GM12865 (cell line): ENCODE measurements around the gene SCFD2.

Source experiments
- DNase-seq: peaks from one replicate; pipeline ENCODE4 v3.0.0; 2010; ENCODE audit warnings: low read depth
- H3K4me3 ChIP-seq: 2 replicates; pipeline ENCODE4 v1.5.1; 2011; ENCODE audit warnings: mild to moderate bottlenecking, low read depth, low read length, control low read depth
- TF ChIP-seq, protein P1 (sequence below): IDR thresholded peaks from 2 replicates; pipeline ENCODE4 v1.5.1; 2011; ENCODE audit warnings: low read length, control low read depth, low read depth, inconsistent platforms; ENCODE audit not compliant: insufficient read depth; ENCODE audit errors: missing control alignments

The SCFD2 gene

DNA sequence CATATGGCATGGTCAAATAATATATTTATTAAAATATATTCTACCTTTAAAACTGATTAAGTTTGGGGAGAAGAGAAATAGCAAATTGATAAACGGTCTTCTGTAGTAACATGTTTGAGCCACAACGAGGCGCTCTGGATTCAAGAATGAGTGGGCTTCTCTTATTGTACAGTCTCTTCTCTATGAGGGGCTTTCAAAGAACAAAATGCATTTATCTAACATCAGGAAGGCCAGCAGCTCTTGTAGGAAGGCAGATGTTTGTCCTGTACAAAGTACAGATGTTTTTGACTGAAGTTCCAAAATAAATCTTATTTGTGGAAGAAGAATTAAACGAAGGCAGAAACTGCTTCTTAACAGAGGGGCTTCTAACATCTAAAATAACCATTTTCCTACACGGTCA lies 350.2 kb downstream of the SCFD2 start:
- TF ChIP-seq, protein P1, sequence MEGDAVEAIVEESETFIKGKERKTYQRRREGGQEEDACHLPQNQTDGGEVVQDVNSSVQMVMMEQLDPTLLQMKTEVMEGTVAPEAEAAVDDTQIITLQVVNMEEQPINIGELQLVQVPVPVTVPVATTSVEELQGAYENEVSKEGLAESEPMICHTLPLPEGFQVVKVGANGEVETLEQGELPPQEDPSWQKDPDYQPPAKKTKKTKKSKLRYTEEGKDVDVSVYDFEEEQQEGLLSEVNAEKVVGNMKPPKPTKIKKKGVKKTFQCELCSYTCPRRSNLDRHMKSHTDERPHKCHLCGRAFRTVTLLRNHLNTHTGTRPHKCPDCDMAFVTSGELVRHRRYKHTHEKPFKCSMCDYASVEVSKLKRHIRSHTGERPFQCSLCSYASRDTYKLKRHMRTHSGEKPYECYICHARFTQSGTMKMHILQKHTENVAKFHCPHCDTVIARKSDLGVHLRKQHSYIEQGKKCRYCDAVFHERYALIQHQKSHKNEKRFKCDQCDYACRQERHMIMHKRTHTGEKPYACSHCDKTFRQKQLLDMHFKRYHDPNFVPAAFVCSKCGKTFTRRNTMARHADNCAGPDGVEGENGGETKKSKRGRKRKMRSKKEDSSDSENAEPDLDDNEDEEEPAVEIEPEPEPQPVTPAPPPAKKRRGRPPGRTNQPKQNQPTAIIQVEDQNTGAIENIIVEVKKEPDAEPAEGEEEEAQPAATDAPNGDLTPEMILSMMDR, result peak; percentile 60
- peak; percentile 60 for DNase-seq

GRCh38 chr4:53014881-53015280 lies 351.0 kb downstream of the SCFD2 start:
- no peak for DNase-seq
- TF ChIP-seq, protein P1, result no peak

More for the DNA sequence above, 350.2 kb downstream of the SCFD2 start:
- H3K4me3 ChIP-seq, result no peak overlapping the region

GRCh38 chr4:53013873-53014775 lies 351.7 kb downstream of the SCFD2 start:
- DNase-seq, result no peak
- TF ChIP-seq, protein P1, result no peak
- H3K4me3 ChIP-seq, result no peak overlapping the region

More at GRCh38 chr4:53014881-53015280, 351.0 kb downstream of the SCFD2 start:
- H3K4me3 ChIP-seq, result no peak overlapping the region

DNA sequence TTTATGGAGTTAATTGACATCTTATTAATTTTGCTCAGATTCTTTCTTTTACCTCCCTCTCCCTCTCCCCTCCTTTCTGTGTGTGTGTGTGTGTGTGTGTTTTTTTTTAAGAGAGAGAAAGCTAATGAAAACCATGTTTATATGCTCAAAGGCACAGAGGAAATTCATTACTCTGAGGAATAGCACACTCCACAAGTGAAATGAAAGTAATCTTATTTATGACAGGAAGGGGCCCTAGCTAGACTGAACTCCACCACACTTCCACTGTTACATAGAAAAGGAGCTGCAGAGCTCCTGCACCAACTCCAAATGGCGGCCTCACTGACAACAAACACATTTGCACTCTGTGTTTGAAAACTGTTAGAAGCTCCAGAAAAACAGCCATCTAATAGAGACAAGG lies 353.1 kb downstream of the SCFD2 start:
- H3K4me3 ChIP-seq, result no peak overlapping the region
- DNase-seq, result peak; percentile 32
- TF ChIP-seq, protein P1, result no peak

- no peak overlapping the region for H3K4me3 ChIP-seq
- TF ChIP-seq, protein P1, result no peak
Observed at GRCh38 chr4:53011259-53011905, 354.5 kb downstream of the SCFD2 start.

GRCh38 chr4:53010318-53010717 lies 355.5 kb downstream of the SCFD2 start:
- TF ChIP-seq, protein P1, result no peak
- DNase-seq, result no peak

More at GRCh38 chr4:53011259-53011905, 354.5 kb downstream of the SCFD2 start:
- no peak for DNase-seq

More at GRCh38 chr4:53010318-53010717, 355.5 kb downstream of the SCFD2 start:
- no peak overlapping the region for H3K4me3 ChIP-seq
